Uterus (tissue), 2 donors: ENCODE data around the gene RAB40C.

ENCODE experiments used
- POLR2A ChIP-seq, 2 donors: fragments of 450-650 bp; IDR thresholded peaks; one replicate each; pipeline ENCODE4 v1.6.1; 2016; ENCODE audit warnings: antibody characterized with exemption in 2 of 2, mild to moderate bottlenecking in 1 of 2, moderate library complexity in 1 of 2
- TF ChIP-seq, protein P1 (sequence below), 4 experiments: fragments of 200-600 bp in 2 of 4; fragments of 450-650 bp in 2 of 4; sonication (generic) in 2 of 4; IDR thresholded peaks; one replicate each; pipeline ENCODE4 v1.5.1; 2016 to 2019; ENCODE audit warnings: antibody characterized with exemption in 4 of 4, mild to moderate bottlenecking in 2 of 4, moderate library complexity in 1 of 4

DNA sequence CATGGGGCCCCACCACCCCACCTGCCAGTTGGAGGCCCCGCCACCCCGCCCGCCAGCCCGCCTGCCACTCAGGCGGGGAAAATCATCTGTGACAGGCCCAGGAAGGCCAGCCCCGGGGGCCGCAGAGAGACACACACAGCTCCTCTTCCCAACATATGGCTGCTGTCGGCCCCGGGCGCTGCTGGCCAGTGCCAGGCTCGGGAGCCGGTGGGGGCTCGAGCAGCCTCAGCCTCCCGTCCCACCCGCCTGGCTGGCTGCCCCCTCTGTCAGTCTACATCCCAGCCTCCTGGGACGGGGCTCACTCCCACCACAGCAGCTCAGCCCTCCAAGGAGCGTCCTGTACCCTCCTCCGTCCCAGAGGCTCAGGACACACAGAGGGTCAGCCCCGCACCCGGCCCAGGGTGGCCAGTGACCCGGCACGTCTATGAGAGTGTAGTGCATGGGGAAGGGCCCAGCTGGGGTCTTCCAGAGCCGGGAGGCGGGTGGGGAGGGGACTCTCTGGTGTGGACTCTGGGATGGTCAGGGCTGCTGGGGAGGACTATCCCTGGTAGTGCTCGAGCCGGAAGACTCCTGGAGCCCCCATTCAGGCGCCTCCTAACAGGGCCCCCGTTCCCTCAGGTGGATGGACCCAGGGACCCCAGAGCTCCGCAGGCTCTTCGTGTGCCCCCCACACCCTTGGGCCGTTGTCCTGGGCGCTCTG lies 33.2 kb upstream of the RAB40C start:
- TF ChIP-seq, protein P1, sequence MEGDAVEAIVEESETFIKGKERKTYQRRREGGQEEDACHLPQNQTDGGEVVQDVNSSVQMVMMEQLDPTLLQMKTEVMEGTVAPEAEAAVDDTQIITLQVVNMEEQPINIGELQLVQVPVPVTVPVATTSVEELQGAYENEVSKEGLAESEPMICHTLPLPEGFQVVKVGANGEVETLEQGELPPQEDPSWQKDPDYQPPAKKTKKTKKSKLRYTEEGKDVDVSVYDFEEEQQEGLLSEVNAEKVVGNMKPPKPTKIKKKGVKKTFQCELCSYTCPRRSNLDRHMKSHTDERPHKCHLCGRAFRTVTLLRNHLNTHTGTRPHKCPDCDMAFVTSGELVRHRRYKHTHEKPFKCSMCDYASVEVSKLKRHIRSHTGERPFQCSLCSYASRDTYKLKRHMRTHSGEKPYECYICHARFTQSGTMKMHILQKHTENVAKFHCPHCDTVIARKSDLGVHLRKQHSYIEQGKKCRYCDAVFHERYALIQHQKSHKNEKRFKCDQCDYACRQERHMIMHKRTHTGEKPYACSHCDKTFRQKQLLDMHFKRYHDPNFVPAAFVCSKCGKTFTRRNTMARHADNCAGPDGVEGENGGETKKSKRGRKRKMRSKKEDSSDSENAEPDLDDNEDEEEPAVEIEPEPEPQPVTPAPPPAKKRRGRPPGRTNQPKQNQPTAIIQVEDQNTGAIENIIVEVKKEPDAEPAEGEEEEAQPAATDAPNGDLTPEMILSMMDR (IDR thresholded peaks at IDR 0.05) = no peak
- no peak for TF ChIP-seq POLR2A (IDR thresholded peaks at IDR 0.05)
